Fibroblast of mammary gland (primary cell): ENCODE results near the gene GLCCI1.

Experiments
- DNase-seq: peaks from one replicate; pipeline ENCODE4 v3.0.0-alpha.2; 2010; ENCODE audit warnings: low read depth
- H3K4me3 ChIP-seq: 2 replicates; pipeline ENCODE4 v1.5.1; 2011; ENCODE audit warnings: low read depth, mild to moderate bottlenecking, low read length, moderate library complexity; ENCODE audit not compliant: control insufficient read depth
- TF ChIP-seq, protein P1 (sequence below): conservative IDR thresholded peaks from 2 replicates; pipeline ENCODE4 v1.5.1; 2011; ENCODE audit warnings: low read depth, low read length, inconsistent platforms; ENCODE audit not compliant: control insufficient read depth, insufficient read depth

Gene GLCCI1

DNA sequence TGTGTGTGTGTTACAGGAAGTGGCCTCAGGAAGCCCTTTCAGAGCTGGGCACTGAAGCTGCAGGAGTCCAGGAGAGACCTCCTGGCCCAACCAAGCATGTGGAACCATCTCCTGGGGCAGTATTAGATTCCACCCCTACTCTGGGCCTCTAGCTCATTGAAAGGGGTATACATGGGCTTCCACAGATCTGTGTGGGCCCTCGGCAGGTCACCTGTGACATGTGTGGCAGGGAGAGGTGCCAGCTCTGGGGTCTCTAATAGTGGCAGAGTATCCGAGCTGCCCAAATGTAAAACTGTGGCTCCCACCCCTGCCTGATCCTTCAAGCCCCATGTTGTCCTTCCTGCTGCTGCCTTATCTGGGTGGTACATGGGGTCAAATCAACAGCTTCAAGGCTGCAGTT is 144.1 kb downstream of the GLCCI1 start:
- TF ChIP-seq, protein P1, sequence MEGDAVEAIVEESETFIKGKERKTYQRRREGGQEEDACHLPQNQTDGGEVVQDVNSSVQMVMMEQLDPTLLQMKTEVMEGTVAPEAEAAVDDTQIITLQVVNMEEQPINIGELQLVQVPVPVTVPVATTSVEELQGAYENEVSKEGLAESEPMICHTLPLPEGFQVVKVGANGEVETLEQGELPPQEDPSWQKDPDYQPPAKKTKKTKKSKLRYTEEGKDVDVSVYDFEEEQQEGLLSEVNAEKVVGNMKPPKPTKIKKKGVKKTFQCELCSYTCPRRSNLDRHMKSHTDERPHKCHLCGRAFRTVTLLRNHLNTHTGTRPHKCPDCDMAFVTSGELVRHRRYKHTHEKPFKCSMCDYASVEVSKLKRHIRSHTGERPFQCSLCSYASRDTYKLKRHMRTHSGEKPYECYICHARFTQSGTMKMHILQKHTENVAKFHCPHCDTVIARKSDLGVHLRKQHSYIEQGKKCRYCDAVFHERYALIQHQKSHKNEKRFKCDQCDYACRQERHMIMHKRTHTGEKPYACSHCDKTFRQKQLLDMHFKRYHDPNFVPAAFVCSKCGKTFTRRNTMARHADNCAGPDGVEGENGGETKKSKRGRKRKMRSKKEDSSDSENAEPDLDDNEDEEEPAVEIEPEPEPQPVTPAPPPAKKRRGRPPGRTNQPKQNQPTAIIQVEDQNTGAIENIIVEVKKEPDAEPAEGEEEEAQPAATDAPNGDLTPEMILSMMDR: no peak
- no peak overlapping the region for H3K4me3 ChIP-seq
- no peak for DNase-seq

DNA sequence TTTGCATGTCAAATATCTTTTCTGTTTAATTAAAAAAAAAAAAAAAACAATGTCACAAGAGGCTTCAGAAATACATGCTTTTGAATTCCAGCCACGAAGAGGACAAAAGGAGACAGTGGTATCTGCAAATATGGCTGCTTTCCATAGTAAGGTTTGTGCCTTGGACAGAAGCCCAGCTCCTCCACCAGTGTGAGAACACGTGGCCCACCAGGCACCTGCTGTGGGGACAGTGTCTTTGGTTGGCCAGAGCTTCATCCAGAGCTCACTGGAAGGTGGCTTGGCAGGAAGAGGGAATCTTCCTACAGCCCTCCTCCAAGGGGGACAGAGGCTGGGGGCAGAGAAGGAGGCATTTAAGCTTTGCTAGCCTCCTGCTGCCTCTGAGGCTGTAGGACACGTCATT is 144.6 kb downstream of the GLCCI1 start:
- DNase-seq: no peak
- H3K4me3 ChIP-seq: no peak overlapping the region
- TF ChIP-seq, protein P1: no peak

DNA sequence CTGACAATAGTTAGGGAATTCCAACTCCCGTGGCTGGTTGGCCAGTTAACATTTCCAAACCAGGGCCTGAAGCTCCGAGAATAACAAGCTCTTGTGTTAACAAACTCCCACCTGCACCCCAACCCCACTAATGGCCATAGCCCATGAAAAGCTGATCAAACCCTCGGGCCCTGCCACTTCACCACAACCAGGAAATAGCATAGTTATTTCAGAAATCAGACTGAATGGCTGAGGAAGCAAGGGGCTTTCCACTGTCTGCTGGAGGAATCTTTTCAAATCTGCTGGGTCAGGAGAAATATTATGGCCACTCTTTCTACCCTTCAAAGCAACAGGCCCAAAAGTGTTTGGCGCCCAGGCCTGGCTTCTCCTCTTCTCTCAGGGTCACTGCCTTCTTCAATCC is 145.6 kb downstream of the GLCCI1 start:
- no peak for DNase-seq
- TF ChIP-seq, protein P1: no peak
- no peak overlapping the region for H3K4me3 ChIP-seq

DNA sequence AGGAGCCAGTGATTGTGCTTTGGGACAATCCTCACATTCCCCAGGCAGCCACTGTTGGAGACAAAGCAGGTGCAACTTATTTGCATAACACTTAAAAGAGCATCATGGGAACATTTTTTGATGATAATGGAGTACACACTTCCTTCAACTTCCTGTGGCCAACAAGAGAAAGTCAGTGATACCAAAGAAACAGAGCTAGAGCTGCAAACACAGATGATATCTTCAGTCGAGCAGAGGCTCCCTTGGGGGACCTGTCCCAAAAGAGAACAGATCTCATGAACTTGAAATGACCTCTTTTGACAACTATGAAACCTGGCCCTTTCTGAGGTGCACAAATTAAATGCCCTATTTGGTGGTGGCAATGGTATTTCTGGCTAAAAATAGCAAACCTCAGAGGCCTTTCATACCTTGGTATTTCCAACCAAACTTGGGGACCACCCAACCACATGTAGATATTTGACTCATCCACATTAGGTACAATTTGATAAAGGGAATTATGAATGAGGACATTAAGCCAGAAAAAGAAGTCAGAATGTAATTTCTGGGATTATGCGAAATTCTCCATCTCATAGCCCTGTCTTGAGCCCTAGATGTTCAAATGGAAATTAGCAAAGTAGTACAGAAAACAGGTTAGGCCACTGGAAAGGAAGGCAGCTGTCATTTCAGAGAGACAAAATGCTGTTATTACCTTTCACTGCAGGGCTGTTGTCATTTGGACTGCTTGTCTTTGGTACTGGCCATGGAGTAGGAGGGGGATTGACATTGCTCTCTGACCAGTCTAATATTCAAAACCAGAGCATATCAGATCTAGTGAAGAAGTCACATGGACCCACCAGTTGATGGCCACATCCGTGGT is 147.2 kb downstream of the GLCCI1 start:
- TF ChIP-seq, protein P1: no peak
- H3K4me3 ChIP-seq: no peak overlapping the region
- no peak for DNase-seq

DNA sequence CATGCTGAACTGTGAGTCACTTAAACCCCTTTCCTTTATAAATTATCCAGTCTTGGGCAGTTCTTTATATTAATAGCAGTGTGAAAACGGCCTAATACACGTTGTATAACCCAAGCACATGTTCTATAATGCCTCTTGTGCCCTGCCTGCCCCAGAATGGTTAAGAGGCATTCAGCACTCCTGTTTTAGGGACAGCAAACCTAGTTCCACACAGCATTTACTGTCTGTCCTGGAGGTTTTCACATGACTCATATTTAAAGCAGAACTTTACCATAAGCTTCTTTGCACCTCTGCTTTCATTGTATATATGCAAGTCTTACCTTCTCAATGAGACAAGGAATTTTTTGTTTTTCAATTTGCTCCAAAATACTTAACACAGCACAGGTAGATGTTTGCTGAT is 148.6 kb downstream of the GLCCI1 start:
- TF ChIP-seq, protein P1: no peak
- no peak overlapping the region for H3K4me3 ChIP-seq
- no peak for DNase-seq

DNA sequence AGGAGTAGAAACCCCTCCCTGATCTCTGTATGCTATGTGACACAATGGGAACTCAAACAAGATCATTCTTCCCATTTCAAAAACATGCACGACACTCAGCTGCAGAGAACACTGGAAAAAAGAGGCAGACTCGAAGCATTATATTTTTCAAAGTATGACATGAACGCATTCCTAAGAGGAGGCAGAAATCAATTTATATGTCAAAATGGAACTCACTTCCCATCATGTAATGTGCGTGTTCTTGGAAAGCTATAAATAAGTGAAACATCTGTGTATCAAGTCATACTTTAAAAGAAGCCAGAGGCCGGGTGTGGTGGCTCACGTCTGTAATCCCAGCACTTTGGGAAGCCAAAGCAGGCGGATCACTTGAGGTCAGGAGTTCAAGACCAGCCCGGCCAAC is 150.7 kb downstream of the GLCCI1 start:
- TF ChIP-seq, protein P1: no peak

More for the DNA sequence above, 150.7 kb downstream of the GLCCI1 start:
- no peak overlapping the region for H3K4me3 ChIP-seq
- DNase-seq: no peak
